ENCODE measurements around the gene BOLL.
A peak's percentile ranks its signal among the peaks of the same experiment; 100 is the strongest.

BOLL gene

DNA sequence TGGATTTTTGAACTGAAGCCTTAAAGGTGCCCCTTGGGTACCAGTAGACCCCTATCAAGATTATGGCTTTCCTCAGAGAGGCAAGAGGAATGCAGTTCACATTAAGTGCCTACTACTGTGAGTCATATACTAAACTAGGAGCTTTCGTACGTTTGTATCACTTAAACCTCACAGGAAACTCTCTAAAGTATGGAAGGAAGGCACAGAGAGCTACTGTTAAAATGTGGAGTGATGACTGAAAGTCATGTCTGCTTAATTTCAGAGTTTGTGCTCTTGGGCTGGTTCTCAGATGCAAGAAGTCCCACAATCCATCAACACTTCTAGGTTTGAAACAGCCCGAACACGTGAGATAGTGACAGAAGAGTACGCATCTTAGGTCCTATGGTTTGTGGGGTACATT is 23.9 kb upstream of the BOLL start:
- no peaks in the 10 kb centered on the region for H3K9me3 ChIP-seq (ENCODE audit: control insufficient read depth, low read depth, low read length)
- H3K4me1 ChIP-seq (ENCODE audit: control insufficient read depth, low read depth, low read length): peaks cover under 1% of the 10 kb centered on the region
- H3K27ac ChIP-seq (ENCODE audit: low read length): no peak overlapping the region
- H3K9ac ChIP-seq (ENCODE audit: low read length): no peak overlapping the region
- no peaks in the 10 kb centered on the region for H3K36me3 ChIP-seq (ENCODE audit: control insufficient read depth, low read depth, low read length)
- no peak overlapping the region for H3K4me3 ChIP-seq (ENCODE audit: low read length)
- peaks cover 26% of the 10 kb centered on the region for H3K27me3 ChIP-seq (ENCODE audit: control insufficient read depth, insufficient read depth, low read length)

- H3K27me3 ChIP-seq (ENCODE audit: control insufficient read depth, insufficient read depth, low read length): peaks cover 36% of the 10 kb centered on the region
- H3K36me3 ChIP-seq (ENCODE audit: control insufficient read depth, low read depth, low read length): no peaks in the 10 kb centered on the region
- H3K4me1 ChIP-seq (ENCODE audit: control insufficient read depth, low read depth, low read length): peaks cover 3% of the 10 kb centered on the region
- H3K27ac ChIP-seq (ENCODE audit: low read length): no peak overlapping the region
- no peak overlapping the region for H3K9ac ChIP-seq (ENCODE audit: low read length)
- no peaks in the 10 kb centered on the region for H3K9me3 ChIP-seq (ENCODE audit: control insufficient read depth, low read depth, low read length)
- peak overlapping the region; percentile 44 for H3K4me3 ChIP-seq (ENCODE audit: low read length)
Observed at GRCh38 chr2:197805715-197806633, 20.9 kb upstream of the BOLL start.

- Histone ChIP-seq H3K4me3 (ENCODE audit: low read length) (peak overlapping the region; percentile 44), H3K4me1 (ENCODE audit: control insufficient read depth, low read depth, low read length) (peaks cover 3% of the 10 kb centered on the region), H3K27ac (ENCODE audit: low read length) (no peak overlapping the region), H3K36me3 (ENCODE audit: control insufficient read depth, low read depth, low read length) (no peaks in the 10 kb centered on the region), H3K9ac (ENCODE audit: low read length) (no peak overlapping the region), H3K27me3 (ENCODE audit: control insufficient read depth, insufficient read depth, low read length) (peaks cover 36% of the 10 kb centered on the region), H3K9me3 (ENCODE audit: control insufficient read depth, low read depth, low read length) (no peaks in the 10 kb centered on the region)
Observed at GRCh38 chr2:197804758-197805714, 19.9 kb upstream of the BOLL start.

GRCh38 chr2:197804049-197804757 is 19.1 kb upstream of the BOLL start, which contains the start of gene PLCL1:
Gene PLCL1, plus strand, starts transcription at chr2:197804593.
- Histone ChIP-seq H3K36me3 (ENCODE audit: control insufficient read depth, low read depth, low read length) (no peaks in the 10 kb centered on the region), H3K9me3 (ENCODE audit: control insufficient read depth, low read depth, low read length) (no peaks in the 10 kb centered on the region), H3K4me3 (ENCODE audit: low read length) (peak within 1 kb of the TSS; percentile 44), H3K4me1 (ENCODE audit: control insufficient read depth, low read depth, low read length) (peaks cover 3% of the 10 kb centered on the region), H3K27ac (ENCODE audit: low read length) (no peak within 1 kb of the TSS), H3K27me3 (ENCODE audit: control insufficient read depth, insufficient read depth, low read length) (peaks cover 36% of the 10 kb centered on the region), H3K9ac (ENCODE audit: low read length) (no peak within 1 kb of the TSS)

DNA sequence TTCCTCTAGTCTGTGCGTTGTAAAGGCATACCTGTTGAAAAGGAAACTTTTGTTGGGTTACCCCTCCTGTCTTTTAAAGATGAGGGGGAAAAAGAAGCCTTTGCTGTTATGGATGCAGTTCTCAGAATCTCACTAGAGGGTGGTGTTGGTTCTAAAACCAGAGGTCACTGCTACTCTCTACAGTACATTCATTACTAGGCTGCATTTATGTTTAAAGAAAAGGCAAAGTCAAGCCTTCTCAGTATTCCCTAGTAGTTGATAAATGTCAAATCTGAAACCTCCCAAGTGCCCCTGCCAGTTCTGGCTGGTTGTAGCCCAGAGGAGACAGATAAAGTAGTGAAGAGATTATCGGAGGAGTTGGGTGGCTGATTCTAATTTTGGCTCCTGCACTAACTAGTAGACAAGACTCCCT is 17.9 kb upstream of the BOLL start:
- H3K4me3 ChIP-seq (ENCODE audit: low read length): no peak overlapping the region
- H3K27ac ChIP-seq (ENCODE audit: low read length): no peak overlapping the region
- no peaks in the 10 kb centered on the region for H3K36me3 ChIP-seq (ENCODE audit: control insufficient read depth, low read depth, low read length)
- no peaks in the 10 kb centered on the region for H3K9me3 ChIP-seq (ENCODE audit: control insufficient read depth, low read depth, low read length)
- H3K27me3 ChIP-seq (ENCODE audit: control insufficient read depth, insufficient read depth, low read length): peaks cover 36% of the 10 kb centered on the region
- no peak overlapping the region for H3K9ac ChIP-seq (ENCODE audit: low read length)
- H3K4me1 ChIP-seq (ENCODE audit: control insufficient read depth, low read depth, low read length): peaks cover 3% of the 10 kb centered on the region

GRCh38 chr2:197801033-197801432 is 15.9 kb upstream of the BOLL start:
- no peaks in the 10 kb centered on the region for H3K36me3 ChIP-seq (ENCODE audit: control insufficient read depth, low read depth, low read length)
- H3K9ac ChIP-seq (ENCODE audit: low read length): no peak overlapping the region
- no peak overlapping the region for H3K27ac ChIP-seq (ENCODE audit: low read length)
- H3K4me1 ChIP-seq (ENCODE audit: control insufficient read depth, low read depth, low read length): peaks cover 3% of the 10 kb centered on the region
- H3K4me3 ChIP-seq (ENCODE audit: low read length): no peak overlapping the region
- peaks cover 23% of the 10 kb centered on the region for H3K27me3 ChIP-seq (ENCODE audit: control insufficient read depth, insufficient read depth, low read length)
- H3K9me3 ChIP-seq (ENCODE audit: control insufficient read depth, low read depth, low read length): no peaks in the 10 kb centered on the region

GRCh38 chr2:197800091-197800490 is 15.0 kb upstream of the BOLL start:
- Histone ChIP-seq H3K27me3 (ENCODE audit: control insufficient read depth, insufficient read depth, low read length) (peaks cover 14% of the 10 kb centered on the region), H3K27ac (ENCODE audit: low read length) (no peak overlapping the region), H3K4me3 (ENCODE audit: low read length) (no peak overlapping the region), H3K9ac (ENCODE audit: low read length) (no peak overlapping the region), H3K4me1 (ENCODE audit: control insufficient read depth, low read depth, low read length) (peaks cover 3% of the 10 kb centered on the region), H3K36me3 (ENCODE audit: control insufficient read depth, low read depth, low read length) (no peaks in the 10 kb centered on the region), H3K9me3 (ENCODE audit: control insufficient read depth, low read depth, low read length) (no peaks in the 10 kb centered on the region)

DNA sequence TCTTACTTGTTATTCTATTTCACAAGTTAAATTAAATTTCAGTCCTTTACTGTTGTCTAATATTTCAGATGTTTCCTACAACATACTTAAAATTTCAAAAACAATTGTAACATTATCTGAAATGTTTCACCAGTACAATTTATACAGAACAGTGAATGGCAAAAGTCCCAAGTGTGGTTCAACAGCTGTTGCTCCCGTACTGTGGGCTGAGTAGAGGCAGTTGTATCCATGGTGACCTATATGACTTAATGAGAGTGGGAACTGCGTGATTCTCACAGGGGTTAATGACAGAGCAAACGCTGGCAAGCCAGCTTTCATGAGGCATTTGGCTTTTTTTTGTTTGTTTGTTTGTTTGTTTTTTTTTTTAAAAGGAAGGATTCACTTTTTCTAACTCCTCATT is 13.9 kb upstream of the BOLL start:
- no peak overlapping the region for H3K27ac ChIP-seq (ENCODE audit: low read length)
- no peaks in the 10 kb centered on the region for H3K9me3 ChIP-seq (ENCODE audit: control insufficient read depth, low read depth, low read length)
- no peak overlapping the region for H3K9ac ChIP-seq (ENCODE audit: low read length)
- H3K4me3 ChIP-seq (ENCODE audit: low read length): no peak overlapping the region
- peaks cover 10% of the 10 kb centered on the region for H3K27me3 ChIP-seq (ENCODE audit: control insufficient read depth, insufficient read depth, low read length)
- H3K36me3 ChIP-seq (ENCODE audit: control insufficient read depth, low read depth, low read length): no peaks in the 10 kb centered on the region
- peaks cover 3% of the 10 kb centered on the region for H3K4me1 ChIP-seq (ENCODE audit: control insufficient read depth, low read depth, low read length)

DNA sequence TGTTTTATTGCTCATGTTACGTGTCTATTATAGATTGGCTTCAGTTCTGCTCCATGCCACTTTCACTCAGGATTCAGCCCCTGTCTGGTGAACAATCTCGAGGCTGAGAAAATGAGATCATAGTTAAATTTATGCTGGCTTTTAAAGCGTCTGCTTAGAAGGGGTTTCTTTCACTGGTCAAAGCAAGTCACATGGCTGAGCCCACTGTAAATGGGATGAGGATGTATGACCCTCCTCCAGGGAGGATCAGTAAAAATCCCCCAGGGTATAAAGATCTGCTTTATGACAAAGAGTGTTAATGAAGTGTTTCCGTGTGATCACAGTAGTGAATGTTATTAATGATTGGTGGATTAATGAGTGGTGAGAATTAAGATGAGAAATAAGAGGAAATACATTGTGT is 13.1 kb upstream of the BOLL start:
- no peaks in the 10 kb centered on the region for H3K9me3 ChIP-seq (ENCODE audit: control insufficient read depth, low read depth, low read length)
- H3K4me3 ChIP-seq (ENCODE audit: low read length): no peak overlapping the region
- H3K36me3 ChIP-seq (ENCODE audit: control insufficient read depth, low read depth, low read length): no peaks in the 10 kb centered on the region
- peaks cover 2% of the 10 kb centered on the region for H3K27me3 ChIP-seq (ENCODE audit: control insufficient read depth, insufficient read depth, low read length)
- no peak overlapping the region for H3K27ac ChIP-seq (ENCODE audit: low read length)
- H3K4me1 ChIP-seq (ENCODE audit: control insufficient read depth, low read depth, low read length): no peaks in the 10 kb centered on the region
- no peak overlapping the region for H3K9ac ChIP-seq (ENCODE audit: low read length)

DNA sequence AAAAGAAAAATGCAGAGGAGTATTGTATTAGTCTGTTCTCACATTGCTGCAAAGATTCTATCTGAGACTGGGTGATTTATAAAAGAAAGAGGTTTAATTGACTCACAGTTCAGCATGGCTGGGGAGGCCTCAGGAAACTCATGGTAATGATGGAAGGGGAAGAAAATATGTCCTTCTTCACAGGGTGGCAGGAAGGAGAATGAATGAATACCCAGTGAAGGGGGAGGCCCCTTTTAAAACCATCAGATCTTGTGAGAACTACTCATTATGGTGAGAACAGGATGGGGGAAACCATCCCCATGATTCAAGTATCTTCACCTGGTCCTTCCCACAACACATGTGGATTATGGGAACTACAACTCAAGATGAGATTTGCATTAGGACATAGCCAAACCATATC is 10.2 kb upstream of the BOLL start:
- Histone ChIP-seq H3K9ac (ENCODE audit: low read length) (no peak overlapping the region), H3K4me3 (ENCODE audit: low read length) (no peak overlapping the region), H3K36me3 (ENCODE audit: control insufficient read depth, low read depth, low read length) (no peaks in the 10 kb centered on the region), H3K27ac (ENCODE audit: low read length) (no peak overlapping the region), H3K27me3 (ENCODE audit: control insufficient read depth, insufficient read depth, low read length) (no peaks in the 10 kb centered on the region), H3K4me1 (ENCODE audit: control insufficient read depth, low read depth, low read length) (no peaks in the 10 kb centered on the region), H3K9me3 (ENCODE audit: control insufficient read depth, low read depth, low read length) (no peaks in the 10 kb centered on the region)

GRCh38 chr2:197793456-197793855 is 8.3 kb upstream of the BOLL start:
- Histone ChIP-seq H3K27me3 (ENCODE audit: control insufficient read depth, insufficient read depth, low read length) (no peaks in the 10 kb centered on the region), H3K36me3 (ENCODE audit: control insufficient read depth, low read depth, low read length) (no peaks in the 10 kb centered on the region), H3K9me3 (ENCODE audit: control insufficient read depth, low read depth, low read length) (no peaks in the 10 kb centered on the region), H3K27ac (ENCODE audit: low read length) (no peak overlapping the region), H3K9ac (ENCODE audit: low read length) (no peak overlapping the region), H3K4me3 (ENCODE audit: low read length) (no peak overlapping the region), H3K4me1 (ENCODE audit: control insufficient read depth, low read depth, low read length) (no peaks in the 10 kb centered on the region)

All from iPS-18a (cell line).